Neural progenitor cell (in vitro differentiated cells): Measurements from ENCODE around the gene MAGI2.

Experiments used
- EZH2phosphoT487 ChIP-seq: fragments of 200-600 bp; sonication (generic); IDR thresholded peaks from 2 replicates; pipeline ENCODE4 v1.6.1; 2017; ENCODE audit warnings: antibody characterized with exemption
- TF ChIP-seq, protein P1 (sequence below): fragments of 200-600 bp; sonication (generic); IDR thresholded peaks from 2 replicates; pipeline ENCODE4 v1.5.1; 2017; ENCODE audit warnings: antibody characterized with exemption, mild to moderate bottlenecking

DNA sequence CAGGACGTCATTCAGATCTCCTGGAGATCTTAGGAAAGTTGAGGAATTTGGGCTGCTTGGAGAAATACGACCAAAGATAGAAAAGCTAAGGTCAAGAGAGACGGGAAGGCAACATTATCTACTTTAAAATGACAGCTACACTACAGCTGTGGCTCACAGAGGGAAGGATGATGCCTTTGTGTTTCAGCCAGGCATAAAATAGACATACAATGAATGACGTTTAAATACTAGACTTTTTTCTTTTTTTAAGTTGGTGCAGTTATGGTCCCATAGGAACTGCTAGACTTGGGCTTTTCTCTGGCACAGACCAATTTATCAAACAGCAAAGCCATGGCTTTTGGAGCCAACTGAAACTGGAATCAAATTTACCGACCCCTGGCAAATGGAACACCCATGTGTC is 164.8 kb downstream of the MAGI2 start:
- TF ChIP-seq, protein P1, sequence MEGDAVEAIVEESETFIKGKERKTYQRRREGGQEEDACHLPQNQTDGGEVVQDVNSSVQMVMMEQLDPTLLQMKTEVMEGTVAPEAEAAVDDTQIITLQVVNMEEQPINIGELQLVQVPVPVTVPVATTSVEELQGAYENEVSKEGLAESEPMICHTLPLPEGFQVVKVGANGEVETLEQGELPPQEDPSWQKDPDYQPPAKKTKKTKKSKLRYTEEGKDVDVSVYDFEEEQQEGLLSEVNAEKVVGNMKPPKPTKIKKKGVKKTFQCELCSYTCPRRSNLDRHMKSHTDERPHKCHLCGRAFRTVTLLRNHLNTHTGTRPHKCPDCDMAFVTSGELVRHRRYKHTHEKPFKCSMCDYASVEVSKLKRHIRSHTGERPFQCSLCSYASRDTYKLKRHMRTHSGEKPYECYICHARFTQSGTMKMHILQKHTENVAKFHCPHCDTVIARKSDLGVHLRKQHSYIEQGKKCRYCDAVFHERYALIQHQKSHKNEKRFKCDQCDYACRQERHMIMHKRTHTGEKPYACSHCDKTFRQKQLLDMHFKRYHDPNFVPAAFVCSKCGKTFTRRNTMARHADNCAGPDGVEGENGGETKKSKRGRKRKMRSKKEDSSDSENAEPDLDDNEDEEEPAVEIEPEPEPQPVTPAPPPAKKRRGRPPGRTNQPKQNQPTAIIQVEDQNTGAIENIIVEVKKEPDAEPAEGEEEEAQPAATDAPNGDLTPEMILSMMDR: no peak
- no peak for TF ChIP-seq EZH2phosphoT487
